OCI-LY7 (cell line): ENCODE results near the gene KRT13.

ENCODE experiments used
- EZH2phosphoT487 ChIP-seq: fragments of 200-600 bp; sonication (generic); IDR thresholded peaks from 2 replicates; pipeline ENCODE4 v1.6.1; 2018; ENCODE audit warnings: low read depth, borderline replicate concordance, mild to moderate bottlenecking, mixed run types, antibody characterized with exemption, low read length, moderate library complexity, mixed read lengths
- TF ChIP-seq, protein P1 (sequence below): fragments of 200-600 bp; sonication (generic); conservative IDR thresholded peaks from 2 replicates; pipeline ENCODE4 v1.5.1; 2014; ENCODE audit warnings: mild to moderate bottlenecking, antibody characterized with exemption, low read length, moderate library complexity, mixed read lengths

DNA sequence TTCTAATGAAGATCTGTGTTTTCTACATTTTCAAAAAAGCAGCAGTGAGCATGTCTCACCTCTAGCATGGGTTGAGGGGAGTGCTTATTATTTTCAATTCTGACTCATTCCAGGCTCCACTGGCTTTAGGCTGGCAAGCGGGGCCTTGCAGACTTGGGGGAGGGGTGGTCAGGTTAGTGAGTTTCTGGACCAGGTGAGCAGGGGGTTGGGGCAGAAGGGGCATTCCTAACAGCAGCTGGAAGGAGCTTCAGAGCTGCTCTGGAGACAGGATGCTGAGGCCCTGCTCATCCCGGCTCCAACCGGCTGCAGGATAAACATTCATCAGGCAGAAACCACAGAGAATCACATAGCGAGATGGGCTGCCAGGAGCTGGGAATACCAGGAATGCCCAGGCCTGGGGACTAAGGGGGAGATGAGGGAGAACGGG is 33.2 kb upstream of the KRT13 start:
- TF ChIP-seq, protein P1, sequence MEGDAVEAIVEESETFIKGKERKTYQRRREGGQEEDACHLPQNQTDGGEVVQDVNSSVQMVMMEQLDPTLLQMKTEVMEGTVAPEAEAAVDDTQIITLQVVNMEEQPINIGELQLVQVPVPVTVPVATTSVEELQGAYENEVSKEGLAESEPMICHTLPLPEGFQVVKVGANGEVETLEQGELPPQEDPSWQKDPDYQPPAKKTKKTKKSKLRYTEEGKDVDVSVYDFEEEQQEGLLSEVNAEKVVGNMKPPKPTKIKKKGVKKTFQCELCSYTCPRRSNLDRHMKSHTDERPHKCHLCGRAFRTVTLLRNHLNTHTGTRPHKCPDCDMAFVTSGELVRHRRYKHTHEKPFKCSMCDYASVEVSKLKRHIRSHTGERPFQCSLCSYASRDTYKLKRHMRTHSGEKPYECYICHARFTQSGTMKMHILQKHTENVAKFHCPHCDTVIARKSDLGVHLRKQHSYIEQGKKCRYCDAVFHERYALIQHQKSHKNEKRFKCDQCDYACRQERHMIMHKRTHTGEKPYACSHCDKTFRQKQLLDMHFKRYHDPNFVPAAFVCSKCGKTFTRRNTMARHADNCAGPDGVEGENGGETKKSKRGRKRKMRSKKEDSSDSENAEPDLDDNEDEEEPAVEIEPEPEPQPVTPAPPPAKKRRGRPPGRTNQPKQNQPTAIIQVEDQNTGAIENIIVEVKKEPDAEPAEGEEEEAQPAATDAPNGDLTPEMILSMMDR = no peak
- TF ChIP-seq EZH2phosphoT487 = no peak
